NCI-H345 treated with DMSO at 0.1 percent for 48 hours (cell line): ENCODE measurements around the gene CCDC149.
A peak's percentile ranks its signal among the peaks of the same experiment; 100 is the strongest.

ENCODE experiments used
- DNase-seq: peaks from one replicate; lab custom pipeline; 2025; ENCODE audit not compliant: unreplicated experiment; lab: John Stamatoyannopoulos, UW

CCDC149 gene

DNA sequence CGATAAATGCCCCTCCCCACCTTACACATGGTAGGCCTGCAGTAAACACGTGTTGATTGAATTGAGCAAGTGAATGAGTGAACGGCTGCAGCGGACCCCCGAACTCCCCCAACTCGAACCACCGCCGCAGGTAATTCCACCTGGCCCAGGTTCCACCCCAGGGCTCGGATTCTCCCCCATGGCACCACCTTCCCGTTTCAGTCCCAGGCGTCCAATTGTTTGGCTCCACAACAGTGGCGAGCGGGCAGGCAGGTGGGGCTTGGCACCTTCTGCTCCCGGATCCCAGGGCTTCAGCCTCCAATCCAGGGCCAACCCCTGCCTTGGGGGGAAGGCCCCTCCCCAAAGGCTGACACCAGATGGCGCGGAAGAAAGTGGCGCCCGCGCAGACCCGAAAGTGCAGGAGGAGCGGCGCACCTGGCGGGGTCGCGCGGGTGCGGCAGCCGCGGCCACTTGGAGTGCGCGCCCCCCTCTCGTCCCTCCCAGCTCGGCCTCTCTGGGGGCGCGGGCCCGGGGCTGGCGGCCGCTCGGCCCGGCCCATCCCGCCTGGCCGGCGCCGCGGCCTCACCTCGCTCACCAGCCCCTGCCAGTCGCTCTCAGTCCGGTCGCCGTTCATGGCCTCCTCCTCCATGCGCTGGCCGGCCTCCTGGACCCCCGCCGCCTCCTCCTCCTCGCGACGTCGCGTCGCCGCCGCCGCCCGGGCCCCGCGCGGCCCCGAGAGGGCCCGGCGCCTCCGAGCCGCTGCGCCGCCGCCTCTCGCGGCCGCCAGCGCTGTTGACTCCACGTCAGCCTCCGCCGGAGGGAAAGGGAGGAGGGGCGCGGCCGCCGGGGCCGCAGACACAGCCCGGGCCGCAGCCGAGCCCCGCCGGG, at the start of gene CCDC149:
CCDC149 (minus strand) TSS at position 791 of the 867 bp plus-strand sequence; CDS start at position 613, 178 bp downstream.
- peak; percentile 34 for DNase-seq

DNA sequence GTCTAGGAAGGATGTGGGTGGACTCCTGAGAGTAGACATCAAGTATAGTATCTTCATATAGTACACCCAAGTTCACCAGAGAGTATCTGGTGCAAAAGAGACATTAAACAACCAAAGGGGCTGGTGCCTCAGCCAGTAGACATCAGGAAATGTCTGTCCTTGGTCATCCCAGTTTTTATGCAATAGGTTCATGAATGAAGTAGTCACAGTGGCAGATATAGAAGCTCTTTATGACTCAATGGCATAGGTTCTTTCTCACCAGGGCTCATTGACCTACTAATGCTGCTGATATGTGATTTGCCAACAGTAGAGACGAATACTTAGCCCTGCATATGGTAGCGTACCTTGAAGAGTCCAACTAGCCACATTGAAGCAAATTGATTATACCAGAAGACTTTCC, 45.0 kb upstream of the CCDC149 start:
- no peak for DNase-seq

DNA sequence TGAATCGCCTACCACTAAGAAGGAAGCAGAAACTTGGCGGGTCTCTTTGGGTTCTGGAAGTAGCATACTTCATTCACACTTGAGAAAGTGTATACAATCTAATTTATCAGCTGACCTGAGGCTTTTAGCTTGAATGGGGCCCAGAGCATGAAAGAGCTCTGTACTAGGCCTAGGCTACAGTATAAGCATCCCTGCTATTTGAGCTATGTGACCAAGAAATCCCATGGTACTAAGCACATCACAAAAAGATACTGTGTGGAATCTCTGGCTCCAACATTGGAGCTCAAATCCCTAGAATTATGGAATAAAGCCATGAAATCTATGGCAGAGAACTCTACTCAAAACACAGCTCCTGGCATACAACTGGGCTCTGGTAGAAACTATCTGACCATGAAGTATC, 43.9 kb upstream of the CCDC149 start:
- no peak for DNase-seq

DNA sequence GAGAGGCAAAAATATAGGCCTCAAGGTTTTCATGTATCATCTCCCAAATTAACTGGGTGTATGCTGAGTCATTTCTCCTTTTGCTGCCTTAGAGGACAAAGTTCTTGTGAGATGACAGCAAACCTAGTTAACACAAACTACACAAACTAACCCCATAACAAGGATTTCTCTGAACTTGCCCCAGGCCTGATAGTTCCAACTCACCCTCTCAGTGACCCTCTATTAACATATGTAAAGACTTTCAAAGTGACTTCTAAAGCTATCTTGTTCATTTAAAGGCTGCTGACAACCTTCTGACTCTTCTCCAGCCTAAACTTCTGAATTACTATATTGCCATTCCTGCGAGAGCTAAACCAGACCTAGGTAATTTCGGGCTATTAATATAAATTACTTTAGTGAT, 43.2 kb upstream of the CCDC149 start:
- DNase-seq: no peak

DNA sequence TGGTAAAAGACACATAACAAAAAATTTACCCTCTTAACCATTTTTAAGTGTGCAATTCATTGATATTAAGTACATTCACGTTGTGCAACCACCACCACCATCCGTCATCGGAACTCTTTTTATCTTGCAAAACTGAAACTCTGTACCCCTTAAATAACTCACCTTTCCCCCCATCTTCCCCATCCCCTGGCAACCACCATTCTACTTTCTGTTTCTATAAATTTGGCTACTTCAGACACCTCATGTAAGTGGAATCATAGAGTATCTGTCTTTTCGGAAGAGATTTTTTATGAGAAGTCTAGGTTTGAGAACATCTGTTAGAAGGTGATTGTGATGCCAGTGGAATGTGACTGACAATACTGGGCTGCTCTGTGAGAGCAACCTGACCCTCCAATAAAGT, 39.8 kb upstream of the CCDC149 start:
- no peak for DNase-seq

DNA sequence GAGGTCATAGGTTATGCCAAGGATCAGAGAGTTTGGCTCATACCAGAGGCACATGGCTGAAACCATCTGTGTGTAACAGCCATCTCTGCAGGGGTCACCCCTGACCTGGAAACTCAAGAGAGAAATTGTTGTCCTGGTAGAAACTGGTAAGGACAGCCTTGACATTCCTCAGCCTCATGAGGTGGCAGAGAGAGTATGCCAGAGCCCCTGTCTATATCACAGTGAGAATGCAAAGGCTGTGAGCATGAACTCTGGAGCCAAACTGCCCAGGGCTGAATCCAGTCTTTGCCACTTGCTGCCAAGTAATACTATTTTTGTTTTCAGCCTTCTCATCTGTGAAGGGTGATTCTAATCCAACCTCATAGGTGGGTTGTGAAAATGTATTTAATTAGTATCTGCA, 37.1 kb upstream of the CCDC149 start:
- no peak for DNase-seq

DNA sequence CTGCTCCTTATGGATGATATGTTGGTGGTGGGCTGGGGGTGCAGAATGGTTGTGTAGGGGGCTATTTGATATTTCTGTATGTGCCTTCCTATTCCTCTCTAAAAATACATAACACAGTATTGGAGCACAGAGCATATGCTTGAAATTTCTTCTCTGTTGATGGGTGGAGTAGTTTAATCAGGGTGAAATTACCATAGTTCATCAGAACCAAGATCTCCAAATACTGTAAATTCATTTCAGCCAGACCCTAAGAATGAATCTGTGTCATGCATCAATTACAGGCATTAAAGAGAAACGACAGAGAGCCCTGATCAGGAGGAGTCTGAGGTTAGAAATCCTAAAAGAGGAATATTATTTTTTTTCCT, 25.1 kb upstream of the CCDC149 start:
- DNase-seq: no peak

DNA sequence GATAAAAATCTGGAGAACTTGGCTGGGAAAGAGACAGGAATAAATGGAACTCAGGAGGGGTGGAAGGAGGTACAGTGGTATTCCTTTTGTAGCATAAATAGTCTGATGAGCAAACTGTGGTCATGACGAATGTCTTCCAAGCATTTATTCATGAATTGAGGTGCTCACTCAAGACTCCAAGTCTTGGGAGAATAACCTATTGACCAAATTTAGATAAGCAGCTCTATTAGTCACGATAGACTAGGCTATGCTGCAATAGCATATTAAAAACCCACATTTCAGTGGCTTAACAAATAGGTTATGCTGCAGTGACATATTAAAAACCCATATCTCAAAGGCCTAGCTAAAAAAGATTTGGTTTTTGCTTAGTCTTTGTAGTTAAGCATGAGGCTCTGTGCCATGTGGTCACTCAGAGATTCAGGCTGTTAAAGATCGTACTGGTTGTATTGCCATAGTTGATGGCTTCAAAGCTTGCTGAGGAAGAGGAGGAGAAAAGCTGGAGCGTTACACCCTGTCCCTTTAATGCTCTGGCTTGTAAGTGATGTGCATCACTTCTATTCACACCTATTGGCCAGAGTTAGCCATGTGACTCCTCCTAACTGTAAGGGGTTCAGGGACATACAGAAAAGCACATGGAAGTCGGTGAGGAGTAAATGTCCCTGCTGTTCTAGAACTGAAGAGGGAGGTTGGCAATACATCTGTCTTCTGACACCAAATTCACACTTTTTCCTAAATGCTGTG, 24.5 kb upstream of the CCDC149 start:
- DNase-seq: no peak

DNA sequence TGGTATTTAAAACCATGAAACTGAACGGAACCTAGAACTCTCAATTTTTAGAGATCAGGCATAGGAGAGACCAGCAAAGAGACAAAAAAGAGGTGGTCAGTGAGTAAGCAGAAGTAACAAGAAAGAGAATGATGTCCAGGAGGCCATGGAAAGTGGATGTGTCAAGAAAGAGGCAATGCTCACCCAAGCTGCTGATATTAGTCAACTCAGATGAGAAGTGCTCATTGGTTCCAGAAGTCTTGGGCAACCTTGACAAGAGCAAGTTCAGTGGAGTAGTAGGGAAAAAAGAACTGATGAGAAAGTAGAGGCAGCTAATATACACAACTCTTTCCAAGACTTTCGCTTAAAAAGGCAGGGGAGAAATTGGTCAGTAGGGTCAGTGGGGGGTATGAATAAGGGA, 23.0 kb upstream of the CCDC149 start:
- DNase-seq: no peak

DNA sequence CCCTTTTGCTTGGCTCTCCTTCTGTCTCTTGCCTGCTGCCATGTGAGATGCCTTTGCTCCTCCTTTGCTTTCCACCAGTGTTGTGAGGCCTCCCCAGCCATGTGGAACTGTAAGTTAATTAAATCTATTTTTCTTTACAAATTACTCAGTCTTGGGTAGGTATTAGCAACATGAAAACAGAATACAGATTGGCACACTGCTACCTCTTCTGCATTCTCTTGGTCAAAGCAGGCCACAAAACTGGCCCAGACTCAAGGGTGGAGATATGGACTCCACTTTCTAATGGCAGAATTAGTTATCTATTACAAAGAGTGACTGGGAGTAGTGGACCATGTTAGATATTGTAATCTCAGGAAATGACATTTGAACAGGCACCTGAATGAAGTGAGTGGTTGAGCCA, 21.5 kb upstream of the CCDC149 start:
- DNase-seq: no peak

DNA sequence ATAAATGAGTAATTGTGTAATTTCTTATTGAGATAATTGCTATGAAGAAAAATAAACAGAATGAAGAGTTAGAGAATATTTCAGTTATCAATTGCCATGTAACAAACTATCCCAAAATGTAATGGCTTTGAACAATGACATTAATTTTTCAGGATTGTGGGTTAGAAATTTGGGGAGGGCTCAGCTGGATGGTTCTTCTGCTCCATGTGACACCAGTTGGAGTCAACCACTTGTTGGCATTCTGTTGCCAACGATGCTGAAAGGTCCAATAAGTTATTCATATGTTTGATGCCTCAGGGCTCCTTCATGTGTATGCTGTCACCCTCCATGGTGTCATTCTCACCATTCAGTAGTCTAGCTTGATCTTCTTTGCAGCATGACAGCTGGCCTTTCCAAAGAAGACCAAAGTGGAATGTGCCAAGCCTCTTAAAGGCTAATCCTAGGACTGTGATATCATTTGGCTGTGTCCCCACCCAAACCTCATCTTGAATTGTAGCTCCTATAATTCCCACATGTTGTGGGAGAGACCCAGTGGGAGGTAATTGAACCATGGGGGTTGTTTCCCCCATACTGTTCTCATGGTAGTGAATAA, 20.9 kb upstream of the CCDC149 start:
- no peak for DNase-seq

DNA sequence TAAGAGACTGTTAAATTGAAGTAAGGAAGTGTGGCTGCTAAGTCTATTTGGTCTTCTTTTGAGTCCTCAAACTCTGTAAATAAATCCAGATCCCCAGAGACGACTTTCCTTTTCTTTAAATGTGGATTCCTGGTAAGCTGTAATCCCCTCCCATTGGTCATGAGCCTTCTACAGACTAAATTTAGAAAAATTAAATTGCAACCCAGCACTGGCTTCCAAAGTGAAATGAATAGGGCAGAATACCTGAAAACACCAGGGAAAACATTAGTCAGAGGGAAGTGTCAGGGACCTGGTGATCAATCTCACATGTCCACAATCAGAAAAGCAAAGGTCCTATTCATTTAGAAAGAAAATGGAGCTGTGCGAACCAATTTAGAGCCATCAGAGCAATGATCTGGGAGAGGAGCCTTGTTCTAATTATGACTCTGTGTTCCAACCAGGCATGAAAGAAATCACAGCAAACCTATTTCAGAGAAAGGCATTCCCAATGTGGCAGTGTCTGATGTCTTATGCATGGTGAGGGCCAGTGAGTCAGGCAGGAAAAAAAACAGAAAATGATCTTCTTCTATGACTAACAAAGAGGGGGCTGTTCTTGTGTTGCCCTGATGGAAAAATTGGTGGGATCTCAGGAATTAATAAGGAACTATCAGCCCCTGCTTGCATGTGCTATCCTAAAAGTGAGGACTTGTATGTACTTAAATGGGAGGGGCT, 19.8 kb upstream of the CCDC149 start:
- DNase-seq: no peak

DNA sequence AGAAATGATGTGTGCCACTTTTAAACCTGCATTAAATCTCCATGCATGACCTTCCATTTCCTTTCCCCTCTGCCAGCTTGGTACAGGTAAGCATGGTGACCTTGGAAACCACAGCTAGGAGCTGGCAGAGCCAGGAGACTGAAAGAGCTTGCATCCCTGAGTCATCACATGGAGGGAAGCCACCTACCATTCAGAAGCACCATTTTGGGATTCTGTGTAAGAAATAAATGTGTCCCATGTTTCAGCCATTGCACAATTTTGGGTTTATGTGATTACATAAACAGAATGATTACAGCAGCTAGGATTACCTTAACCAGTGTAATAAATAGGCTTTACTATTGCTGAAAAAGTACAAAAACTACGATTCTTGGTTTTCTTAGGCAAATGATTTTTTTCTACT, 17.3 kb upstream of the CCDC149 start:
- no peak for DNase-seq

DNA sequence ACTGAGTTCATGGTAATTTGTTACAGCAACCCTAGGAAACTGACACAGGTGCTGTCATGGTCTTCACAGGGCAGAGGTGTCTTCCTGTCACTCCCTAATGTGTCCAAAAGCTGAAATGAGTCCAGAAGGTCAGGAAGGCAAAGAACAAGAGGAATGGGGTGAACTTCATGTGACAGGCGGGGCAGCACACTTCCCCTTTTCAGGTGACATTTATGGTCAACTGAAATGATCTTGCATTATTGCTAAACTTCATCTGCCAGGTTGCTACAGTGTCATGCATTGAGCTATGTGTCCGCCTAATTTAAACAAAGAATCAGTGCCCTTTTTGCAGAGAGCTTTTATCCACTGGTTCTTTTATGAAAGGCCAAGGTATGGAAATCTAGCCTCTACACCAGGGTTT, 15.9 kb upstream of the CCDC149 start:
- DNase-seq: no peak

DNA sequence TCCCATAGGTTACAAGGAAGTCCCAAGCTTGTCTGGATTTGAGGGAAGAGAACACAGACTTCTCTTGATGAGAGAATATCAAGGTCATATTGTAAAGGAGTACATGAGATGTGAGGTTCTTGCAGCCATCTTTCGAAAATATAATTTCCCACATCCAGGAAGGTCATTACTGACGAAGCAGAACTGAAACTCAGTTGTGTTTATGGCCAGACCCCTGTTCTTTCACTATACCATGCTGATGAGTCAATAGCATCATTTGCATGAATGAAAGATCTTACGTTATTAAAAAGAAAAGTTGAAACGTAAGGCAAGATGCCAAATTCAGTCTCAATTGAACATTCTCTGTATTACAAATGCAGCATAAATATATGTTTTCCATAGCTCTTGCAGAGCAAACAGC, 14.2 kb upstream of the CCDC149 start:
- DNase-seq: no peak

DNA sequence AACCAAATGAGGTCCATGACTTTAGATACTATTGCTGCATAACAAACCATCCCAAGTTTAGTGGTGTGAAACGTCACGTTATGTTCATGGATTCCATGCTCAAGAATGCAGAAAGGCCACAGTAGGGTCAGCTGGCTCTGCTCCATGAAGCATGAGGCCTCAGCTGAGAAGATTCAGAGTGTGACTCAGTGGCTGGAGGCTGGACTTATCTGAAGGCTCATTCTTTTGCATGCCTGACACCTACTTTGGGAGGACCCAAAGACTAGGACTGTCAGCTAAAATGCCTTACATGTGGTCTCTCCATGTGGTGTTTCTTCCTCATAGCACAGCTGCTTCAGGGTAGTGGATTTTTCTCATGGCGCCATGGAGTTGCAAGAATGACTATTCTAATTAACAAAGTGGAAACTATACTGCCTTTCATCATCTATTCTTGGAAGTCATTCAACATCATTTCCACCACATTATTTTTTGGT, 11.5 kb upstream of the CCDC149 start:
- no peak for DNase-seq

DNA sequence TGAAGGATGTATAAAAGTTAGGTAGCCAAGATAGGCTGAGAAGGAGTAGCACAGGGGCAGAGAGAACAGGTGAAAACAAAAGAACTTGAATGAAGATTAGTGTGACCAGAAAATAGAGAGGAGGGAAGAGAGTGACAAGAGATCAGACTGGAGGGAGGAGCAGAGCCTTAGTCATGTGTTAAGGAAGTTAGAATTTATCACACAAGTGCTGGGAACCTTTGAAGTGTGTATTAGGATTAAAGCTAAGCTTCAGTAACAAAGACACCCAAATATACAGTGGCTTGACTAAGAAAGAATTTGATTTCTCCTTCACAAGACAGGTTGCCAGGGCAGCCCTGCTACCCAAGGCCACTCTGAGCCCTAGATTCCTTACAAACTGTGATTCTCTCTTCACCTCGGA, 10.7 kb upstream of the CCDC149 start:
- DNase-seq: no peak

DNA sequence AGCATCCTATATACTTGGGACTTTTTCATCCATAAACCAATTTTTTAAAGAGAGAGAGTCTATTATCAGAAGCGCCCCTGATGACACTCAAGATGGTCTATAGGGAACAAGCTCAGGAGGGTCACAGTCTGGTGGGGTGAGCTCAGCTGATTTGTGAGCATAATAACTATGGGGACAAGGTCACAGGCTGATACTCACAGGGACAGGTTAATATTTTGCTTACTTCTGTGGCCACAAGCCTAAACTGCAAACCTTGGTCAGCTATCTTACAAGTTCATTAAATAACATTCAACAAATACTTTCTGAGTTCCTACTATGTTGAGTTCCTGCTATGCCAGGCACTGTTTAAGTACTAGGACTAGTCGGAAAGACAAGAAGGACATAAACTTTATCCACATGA, 10.2 kb upstream of the CCDC149 start:
- no peak for DNase-seq

DNA sequence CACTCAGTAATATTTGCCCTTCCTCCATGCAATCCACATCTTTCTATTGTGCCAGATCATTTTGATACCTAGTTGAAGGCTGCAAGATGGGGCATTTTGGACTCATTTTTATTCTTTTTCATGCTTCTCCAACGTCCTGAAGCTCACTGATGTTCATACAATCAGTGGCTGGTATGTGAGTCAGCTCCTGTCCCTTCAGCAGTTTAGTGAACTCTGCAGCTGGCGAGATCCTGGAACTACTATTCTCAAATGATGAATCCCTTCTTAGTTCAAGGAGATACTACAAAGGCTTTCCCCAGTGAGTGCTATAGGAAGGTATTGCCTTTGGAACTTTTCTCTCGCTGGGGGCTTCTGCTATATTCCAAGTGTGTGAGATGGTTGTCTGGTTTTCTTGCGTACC, 9.6 kb upstream of the CCDC149 start:
- no peak for DNase-seq

DNA sequence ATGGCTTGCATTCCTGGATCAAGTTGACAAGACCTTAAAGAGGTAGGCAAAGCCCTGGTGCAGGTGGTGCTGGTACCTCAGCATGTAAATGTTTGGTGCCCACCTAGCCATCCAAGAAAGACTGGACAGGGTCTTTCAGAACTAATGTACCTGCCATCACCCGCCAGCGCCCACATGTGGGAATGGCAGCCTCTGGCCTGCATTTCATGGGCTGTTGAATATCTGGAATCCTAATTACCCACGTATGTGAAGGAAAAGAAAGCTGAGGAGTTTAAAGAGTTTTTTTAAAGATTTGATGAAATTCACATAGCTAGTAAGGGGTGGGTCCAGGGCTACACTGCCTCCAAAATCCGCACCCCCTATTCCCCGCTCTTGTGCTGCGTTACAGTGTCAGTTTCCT, 8.6 kb upstream of the CCDC149 start:
- no peak for DNase-seq

DNA sequence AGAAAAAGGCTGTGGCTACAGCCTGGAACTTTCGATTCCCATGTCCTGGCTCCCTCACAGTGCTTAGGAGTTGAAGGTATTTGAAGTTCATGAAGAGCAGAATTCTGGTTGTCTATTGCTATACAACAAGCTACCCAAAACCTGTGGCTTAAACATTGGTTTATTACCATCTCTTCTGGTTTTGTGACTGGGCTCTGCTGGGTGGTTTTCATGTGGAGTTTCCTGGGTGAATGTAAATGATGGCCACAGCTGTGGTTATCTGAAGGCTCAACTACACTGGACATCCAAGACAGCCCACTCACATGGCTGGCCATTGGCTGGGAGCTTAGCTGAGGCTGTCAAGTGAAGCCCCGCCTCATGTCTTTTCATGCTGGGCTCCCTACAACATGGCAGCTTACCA, 7.2 kb upstream of the CCDC149 start:
- no peak for DNase-seq
